Body of pancreas (tissue), 4 donors: ENCODE data around the gene RAB12. TPM values are rescaled to one million over a fixed set of nuclear protein-coding genes. Genes with fewer than 3 reads are reported as not detected.

Source experiments
- ATAC-seq: fragments of 150-250 bp; one replicate; pipeline ENCODE4 v1.9.1; 2016
- DNase-seq, 4 donors: peaks; one replicate each; pipeline ENCODE4 v3.0.0-alpha.2; 2019
- H3K27ac ChIP-seq, 4 donors: fragments of 200-600 bp; sonication (generic); 1 replicate in 3 of 4; 2 replicates in 1 of 4; pipeline versions ENCODE4 v1.5.1 to v1.6.1; 2016 to 2019; ENCODE audit warnings: mild to moderate bottlenecking in 1 of 4, mixed read lengths in 1 of 4, moderate library complexity in 1 of 4
- H3K27me3 ChIP-seq, 2 donors: fragments of 200-600 bp; sonication (generic); one replicate each; pipeline ENCODE4 v1.6.0; 2016; ENCODE audit warnings: mild to moderate bottlenecking in 1 of 2
- H3K36me3 ChIP-seq, 2 donors: fragments of 200-600 bp; sonication (generic); replicated peaks in 1 of 2; 2 replicates each; pipeline ENCODE4 v1.5.1; 2016; ENCODE audit warnings: low read depth in 2 of 2; ENCODE audit not compliant: insufficient read depth in 1 of 2
- H3K4me1 ChIP-seq: fragments of 200-600 bp; sonication (generic); one replicate; pipeline ENCODE4 v1.6.0; 2016
- H3K4me3 ChIP-seq, 2 donors: fragments of 200-600 bp; sonication (generic); 1 replicate in 1 of 2; 2 replicates in 1 of 2; pipeline ENCODE4 v1.5.1; 2016 to 2019
- H3K9me3 ChIP-seq, 3 donors: fragments of 200-600 bp; sonication (generic); 1 replicate in 2 of 3; 2 replicates in 1 of 3; pipeline ENCODE4 v1.5.1; 2016
- POLR2A ChIP-seq, 3 donors: fragments of 450-650 bp; IDR thresholded peaks; one replicate each; pipeline ENCODE4 v1.6.1; 2016; ENCODE audit warnings: antibody characterized with exemption in 3 of 3, mild to moderate bottlenecking in 2 of 3
- WGBS, 2 donors: methylation state at CpG; one replicate each; pipeline ENCODE4 v1.1.5; 2017; 5-methylcytosine and 5-hydroxymethylcytosine counted together
- intact Hi-C: fragments of 100-400 bp; cut with DNase I; formaldehyde crosslinking; loops from one replicate; pipeline ENCODE4 v1.15.1; 2023
- total RNA-seq, 2 donors: library from RNA; depleted of rRNA; stranded (reverse); fragments of >200 nt; gene quantifications; one replicate each; pipeline ENCODE4 v1.1.0, GENCODE V29; 2016
- TF ChIP-seq, protein P1 (sequence below), 7 experiments: fragments of 450-650 bp in 4 of 7; fragments of 200-600 bp in 3 of 7; sonication (generic) in 3 of 7; IDR thresholded peaks; one replicate each; pipeline ENCODE4 v1.5.1; 2016 to 2019; ENCODE audit warnings: antibody characterized with exemption in 7 of 7

Gene RAB12
- total RNA-seq, 2 donors from 2014 or later: 18.9 to 26.7 TPM

GRCh38 chr18:8654503-8655451 is 45.5 kb downstream of the RAB12 start:
- ATAC-seq: peak; percentile 40
- WGBS, 2 donors: 26 to 30% methylated on average over 7 of the region's 7 CpGs

GRCh38 chr18:8656232-8656631 is 47.0 kb downstream of the RAB12 start:
- Histone ChIP-seq H3K36me3 (no peaks in the 10 kb centered on the region), H3K27me3 (no peaks in the 10 kb centered on the region), H3K4me1 (no peaks in the 10 kb centered on the region), H3K4me3 (no peak overlapping the region), H3K9me3 (no peaks in the 10 kb centered on the region), H3K27ac (no peak overlapping the region)
- no peak for DNase-seq
- ATAC-seq: no peak
- WGBS, 2 donors: 80 to 95% methylated on average over 6 of the region's 6 CpGs
- TF ChIP-seq POLR2A (IDR thresholded peaks at IDR 0.05): no peak
- TF ChIP-seq, protein P1, sequence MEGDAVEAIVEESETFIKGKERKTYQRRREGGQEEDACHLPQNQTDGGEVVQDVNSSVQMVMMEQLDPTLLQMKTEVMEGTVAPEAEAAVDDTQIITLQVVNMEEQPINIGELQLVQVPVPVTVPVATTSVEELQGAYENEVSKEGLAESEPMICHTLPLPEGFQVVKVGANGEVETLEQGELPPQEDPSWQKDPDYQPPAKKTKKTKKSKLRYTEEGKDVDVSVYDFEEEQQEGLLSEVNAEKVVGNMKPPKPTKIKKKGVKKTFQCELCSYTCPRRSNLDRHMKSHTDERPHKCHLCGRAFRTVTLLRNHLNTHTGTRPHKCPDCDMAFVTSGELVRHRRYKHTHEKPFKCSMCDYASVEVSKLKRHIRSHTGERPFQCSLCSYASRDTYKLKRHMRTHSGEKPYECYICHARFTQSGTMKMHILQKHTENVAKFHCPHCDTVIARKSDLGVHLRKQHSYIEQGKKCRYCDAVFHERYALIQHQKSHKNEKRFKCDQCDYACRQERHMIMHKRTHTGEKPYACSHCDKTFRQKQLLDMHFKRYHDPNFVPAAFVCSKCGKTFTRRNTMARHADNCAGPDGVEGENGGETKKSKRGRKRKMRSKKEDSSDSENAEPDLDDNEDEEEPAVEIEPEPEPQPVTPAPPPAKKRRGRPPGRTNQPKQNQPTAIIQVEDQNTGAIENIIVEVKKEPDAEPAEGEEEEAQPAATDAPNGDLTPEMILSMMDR (IDR thresholded peaks at IDR 0.05): no peak
- intact Hi-C loops: no loop called here

More at GRCh38 chr18:8654503-8655451, 45.5 kb downstream of the RAB12 start:
- Histone ChIP-seq H3K4me3 (no peak overlapping the region), H3K4me1 (no peaks in the 10 kb centered on the region), H3K27ac (no peak overlapping the region), H3K9me3 (no peaks in the 10 kb centered on the region), H3K27me3 (no peaks in the 10 kb centered on the region), H3K36me3 (no peaks in the 10 kb centered on the region)
- intact Hi-C loops: no loop called here
- TF ChIP-seq, protein P1 (IDR thresholded peaks at IDR 0.05): peak; percentile 71 to 92 (median 78)
- TF ChIP-seq POLR2A (IDR thresholded peaks at IDR 0.05): no peak
- DNase-seq: no peak

DNA sequence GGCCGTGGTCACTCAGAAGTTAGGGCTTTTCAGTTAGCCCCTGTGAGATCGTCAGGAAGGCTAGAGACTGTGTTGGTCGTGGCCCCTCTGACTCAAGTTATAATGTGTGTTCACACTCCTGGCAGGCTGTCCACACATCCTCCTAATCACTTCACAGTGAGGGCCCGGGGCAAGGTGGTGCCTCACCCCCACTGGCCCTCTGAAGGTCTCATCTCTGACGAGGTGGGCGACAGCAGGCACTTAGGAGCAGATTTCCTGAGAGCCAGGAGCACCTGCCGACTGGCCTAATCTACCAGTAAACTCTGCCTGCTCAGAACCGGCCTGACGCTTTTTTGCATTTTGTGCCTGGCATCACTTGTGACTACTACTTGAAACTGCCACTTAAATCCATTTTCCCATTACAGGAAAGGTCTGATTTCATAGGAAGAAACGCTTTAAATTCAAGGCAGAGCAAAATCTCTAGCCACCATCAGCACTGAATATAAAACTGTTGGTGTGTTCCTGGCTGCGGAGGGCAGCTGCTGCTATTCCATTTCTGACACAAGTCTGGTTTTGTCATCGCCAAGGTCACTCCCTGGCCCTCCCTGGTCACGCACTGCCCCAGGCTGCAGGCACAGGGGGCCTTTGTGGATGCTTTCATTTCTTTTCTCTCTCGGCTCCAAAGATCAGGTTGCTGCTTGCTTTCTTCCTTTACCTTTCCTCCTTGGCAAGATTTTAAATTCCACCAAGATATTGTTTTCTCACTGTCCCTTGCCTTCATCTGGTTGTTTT is 48.0 kb downstream of the RAB12 start:
- Histone ChIP-seq H3K36me3 (no peaks in the 10 kb centered on the region), H3K4me3 (no peak overlapping the region), H3K9me3 (no peaks in the 10 kb centered on the region), H3K27me3 (no peaks in the 10 kb centered on the region), H3K27ac (no peak overlapping the region), H3K4me1 (peaks cover 5% of the 10 kb centered on the region)
- WGBS, 2 donors: 67 to 71% methylated on average over 14 of the region's 14 CpGs
- no peak for DNase-seq
- intact Hi-C loops: no loop called here
- ATAC-seq: no peak
- TF ChIP-seq, protein P1 (IDR thresholded peaks at IDR 0.05): no peak
- no peak for TF ChIP-seq POLR2A (IDR thresholded peaks at IDR 0.05)

DNA sequence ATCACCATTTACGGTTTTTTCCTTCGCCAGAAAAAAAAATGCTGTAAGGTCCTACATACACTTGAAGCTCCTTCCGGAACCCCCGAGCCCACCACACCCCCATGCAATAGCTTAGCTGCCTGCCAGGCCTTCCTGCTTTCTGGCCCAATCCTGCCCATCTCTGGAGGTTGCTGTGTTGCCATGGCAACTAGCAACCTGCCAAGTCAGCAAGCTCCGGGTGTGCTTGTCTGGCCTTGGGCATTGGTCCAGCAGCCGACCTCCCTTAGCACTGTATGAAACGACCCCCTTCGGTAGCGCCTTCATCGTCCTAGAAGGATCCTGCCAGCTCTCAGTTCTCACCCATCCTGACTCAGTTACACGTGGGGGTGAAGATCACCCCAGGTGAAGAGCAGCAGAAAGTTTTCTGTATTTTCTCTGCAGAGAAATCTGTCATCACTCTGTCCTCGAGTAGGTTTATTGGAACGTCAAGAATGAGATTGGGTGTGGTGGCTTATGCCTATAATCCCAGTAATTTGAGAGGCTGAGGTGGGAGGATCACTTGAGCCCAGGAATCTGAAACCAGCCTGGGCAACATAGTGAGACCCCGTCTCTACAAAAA is 48.7 kb downstream of the RAB12 start:
- 33 to 49% methylated on average over 13 to 14 of the region's 14 CpGs for WGBS, 2 donors
- Histone ChIP-seq H3K27ac (no peak overlapping the region), H3K27me3 (no peaks in the 10 kb centered on the region), H3K36me3 (no peaks in the 10 kb centered on the region), H3K4me3 (no peak overlapping the region), H3K4me1 (peaks cover 5% of the 10 kb centered on the region), H3K9me3 (no peaks in the 10 kb centered on the region)
- ATAC-seq (no peak), DNase-seq (peak in 2 of 4 donors; percentile 26 to 27)
- TF ChIP-seq, protein P1 (IDR thresholded peaks at IDR 0.05): no peak
- TF ChIP-seq POLR2A (IDR thresholded peaks at IDR 0.05): no peak
- intact Hi-C loops: no loop called here
